Stimulated activated CD8-positive, alpha-beta memory T cell treated with anti-CD3 and anti-CD28 coated beads, Interleukin-12 subunit alpha, Interleukin-12 subunit beta, amount 100 ng/mL, for 24 hours (primary cell): ENCODE results near the gene FFAR3.

Source experiments
- DNase-seq: peaks from one replicate; pipeline ENCODE4 v3.0.0-alpha.2; 2020; ENCODE audit errors: extremely low read depth

FFAR3 gene

GRCh38 chr19:35357867-35358573 is at the start of gene FFAR3:
Gene FFAR3, plus strand, starts transcription at chr19:35358460. Its CDS starts 431 bp downstream, at chr19:35358891.
- no peak for DNase-seq

GRCh38 chr19:35308910-35309309 is 49.4 kb upstream of the FFAR3 start:
- no peak for DNase-seq

GRCh38 chr19:35309481-35310279 is 48.6 kb upstream of the FFAR3 start:
- no peak for DNase-seq

- DNase-seq = no peak
These were observed 47.9 kb upstream of the FFAR3 start for GRCh38 chr19:35310331-35310730.

- no peak for DNase-seq
These were observed 47.3 kb upstream of the FFAR3 start for GRCh38 chr19:35310811-35311465.

- DNase-seq = no peak
These were observed 46.2 kb upstream of the FFAR3 start for GRCh38 chr19:35311901-35312665.

GRCh38 chr19:35313587-35313986 is 44.7 kb upstream of the FFAR3 start:
- no peak for DNase-seq

- no peak for DNase-seq
These were observed 44.2 kb upstream of the FFAR3 start for GRCh38 chr19:35314031-35314430.

- DNase-seq = no peak
These were observed 43.3 kb upstream of the FFAR3 start for GRCh38 chr19:35314858-35315470.

- no peak for DNase-seq
These were observed 42.4 kb upstream of the FFAR3 start for GRCh38 chr19:35315883-35316282.

- no peak for DNase-seq
These were observed 41.7 kb upstream of the FFAR3 start for GRCh38 chr19:35316560-35316959.

GRCh38 chr19:35317464-35318043 is 40.7 kb upstream of the FFAR3 start:
- DNase-seq = no peak

GRCh38 chr19:35318679-35319448 is 39.4 kb upstream of the FFAR3 start:
- DNase-seq = no peak

GRCh38 chr19:35320065-35320713 is 38.1 kb upstream of the FFAR3 start:
- DNase-seq = no peak

- no peak for DNase-seq
These were observed 37.0 kb upstream of the FFAR3 start for GRCh38 chr19:35321291-35321690.

GRCh38 chr19:35322014-35322413 is 36.2 kb upstream of the FFAR3 start:
- no peak for DNase-seq

- no peak for DNase-seq
These were observed 30.6 kb upstream of the FFAR3 start for GRCh38 chr19:35327642-35328041.

- no peak for DNase-seq
These were observed 29.4 kb upstream of the FFAR3 start, which contains the start of gene CD22 for GRCh38 chr19:35328851-35329285. Gene CD22, plus strand, starts transcription at chr19:35329187. Its CDS starts 2,854 bp downstream, at chr19:35332041.

GRCh38 chr19:35329323-35329722 is 28.9 kb upstream of the FFAR3 start:
- no peak for DNase-seq

- no peak for DNase-seq
These were observed 27.8 kb upstream of the FFAR3 start for GRCh38 chr19:35330475-35330874.
